Measurements from ENCODE around the gene TDRD5.
"Not testable (repeated sequence)": the region's sequence is repeated elsewhere in the genome, so short reads cannot be mapped to it uniquely, and the experiment has no call there.

The TDRD5 gene

GRCh38 chr1:179599623-179600249 lies 8.1 kb downstream of the TDRD5 start:
- peak; percentile 20 for DNase-seq

GRCh38 chr1:179601093-179601492 lies 9.5 kb downstream of the TDRD5 start:
- DNase-seq: no peak

- no peak for DNase-seq
Measured at GRCh38 chr1:179612361-179612760, 20.7 kb downstream of the TDRD5 start.

GRCh38 chr1:179630719-179631118 lies 39.1 kb downstream of the TDRD5 start:
- DNase-seq: no peak

- no peak for DNase-seq
Measured at GRCh38 chr1:179632868-179633267, 41.2 kb downstream of the TDRD5 start.

GRCh38 chr1:179637211-179637860 lies 45.7 kb downstream of the TDRD5 start:
- DNase-seq: no peak

GRCh38 chr1:179661018-179661417 lies 69.4 kb downstream of the TDRD5 start:
- DNase-seq: no peak

- no peak for DNase-seq
Measured at GRCh38 chr1:179663810-179664209, 72.2 kb downstream of the TDRD5 start.

- DNase-seq: no peak
Measured at GRCh38 chr1:179677882-179678281, 86.2 kb downstream of the TDRD5 start.

- DNase-seq: not testable (repeated sequence)
Measured at GRCh38 chr1:179694530-179694929, 102.9 kb downstream of the TDRD5 start.

- DNase-seq: no peak
Measured at GRCh38 chr1:179702946-179703539, 111.4 kb downstream of the TDRD5 start.

- DNase-seq: peak; percentile 55
Measured at GRCh38 chr1:179706339-179706941, 114.8 kb downstream of the TDRD5 start.

GRCh38 chr1:179707406-179707805 lies 115.8 kb downstream of the TDRD5 start:
- DNase-seq: no peak

GRCh38 chr1:179708434-179709195 lies 117.0 kb downstream of the TDRD5 start:
- no peak for DNase-seq

GRCh38 chr1:179709841-179710329 lies 118.3 kb downstream of the TDRD5 start:
- DNase-seq: no peak

GRCh38 chr1:179714159-179714558 lies 122.5 kb downstream of the TDRD5 start:
- DNase-seq: no peak

- DNase-seq: no peak
Measured at GRCh38 chr1:179714623-179715022, 123.0 kb downstream of the TDRD5 start.

- no peak for DNase-seq
Measured at GRCh38 chr1:179719272-179719671, 127.6 kb downstream of the TDRD5 start.

GRCh38 chr1:179728271-179728670 lies 136.6 kb downstream of the TDRD5 start:
- DNase-seq: peak; percentile 11

GRCh38 chr1:179729881-179730280 lies 138.2 kb downstream of the TDRD5 start:
- no peak for DNase-seq

GRCh38 chr1:179731643-179732042 lies 140.0 kb downstream of the TDRD5 start:
- no peak for DNase-seq
